Measurements from ENCODE around the gene L3MBTL1. TPM values are rescaled to one million over a fixed set of nuclear protein-coding genes. Genes with fewer than 3 reads are reported as not detected.

The L3MBTL1 gene
- polyA plus RNA-seq, 1 donor (not counting 4 experiments of a cell fraction or from before 2014, with no cell fraction given), result 5.0 TPM

- no peak for DNase-seq (ENCODE audit: low read depth, low spot score)
- no peak overlapping the region for H3K27ac ChIP-seq (ENCODE audit: control insufficient read depth, insufficient read depth, low read length)
- no peaks in the 10 kb centered on the region for H3K27me3 ChIP-seq (ENCODE audit: control insufficient read depth, extremely low read depth, insufficient read depth, low read length)
- H3K9ac ChIP-seq (ENCODE audit: control insufficient read depth, extremely low read depth, insufficient read depth, low read length), result no peak overlapping the region
- dilution Hi-C loops (cut with MboI; ENCODE audit: extremely low pct_ligation_motif_present, low sequenced_read_pairs), result no loop called here
- no peaks in the 10 kb centered on the region for H4K20me1 ChIP-seq (ENCODE audit: control insufficient read depth, extremely low read depth, insufficient read depth, low read length)
- no peak overlapping the region for H3K4me2 ChIP-seq (ENCODE audit: control insufficient read depth, extremely low read depth, insufficient read depth, low read depth, low read length)
- no peak overlapping the region for H2AFZ ChIP-seq (ENCODE audit: control insufficient read depth, low read length)
- no peak overlapping the region for H3K4me3 ChIP-seq (ENCODE audit: control insufficient read depth in 2 of 3, extremely low read depth in 1 of 3, insufficient read depth in 2 of 3, low read depth in 1 of 3, low read length in 3 of 3)
- H3K79me2 ChIP-seq (ENCODE audit: control insufficient read depth, insufficient read depth, low read length), result no peaks in the 10 kb centered on the region
- TF ChIP-seq EZH2 (IDR thresholded peaks at IDR 0.05; ENCODE audit: low read length), result no peak
- no peak for TF ChIP-seq CTCF (optimal IDR thresholded peaks at IDR 0.05 in 1 of 3, IDR thresholded peaks at IDR 0.05 in 1 of 3, conservative IDR thresholded peaks at IDR 0.05 in 1 of 3; ENCODE audit: extremely low read depth in 1 of 3, insufficient read depth in 2 of 3, low read length in 3 of 3)
- no peak for FAIRE-seq
- no peaks in the 10 kb centered on the region for H3K4me1 ChIP-seq (ENCODE audit: control insufficient read depth, extremely low read depth, insufficient read depth, low read length)
- H3K36me3 ChIP-seq (ENCODE audit: control insufficient read depth in 2 of 2, extremely low read depth in 1 of 2, insufficient read depth in 2 of 2, low read length in 2 of 2), result no peaks in the 10 kb centered on the region
- no peaks in the 10 kb centered on the region for H3K9me1 ChIP-seq (ENCODE audit: control insufficient read depth, extremely low read depth, insufficient read depth, low read length)
- H3K9me3 ChIP-seq (ENCODE audit: control insufficient read depth, low read depth, low read length), result no peaks in the 10 kb centered on the region
These were observed 68.6 kb downstream of the L3MBTL1 start for GRCh38 chr20:43576108-43576507.

GRCh38 chr20:43579861-43580793 lies 72.6 kb downstream of the L3MBTL1 start:
- Histone ChIP-seq H2AFZ (ENCODE audit: control insufficient read depth, low read length) (no peak overlapping the region), H3K9me3 (ENCODE audit: control insufficient read depth, low read depth, low read length) (no peaks in the 10 kb centered on the region), H3K79me2 (ENCODE audit: control insufficient read depth, insufficient read depth, low read length) (no peaks in the 10 kb centered on the region), H3K9me1 (ENCODE audit: control insufficient read depth, extremely low read depth, insufficient read depth, low read length) (no peaks in the 10 kb centered on the region), H3K27ac (ENCODE audit: control insufficient read depth, insufficient read depth, low read length) (no peak overlapping the region), H3K4me1 (ENCODE audit: control insufficient read depth, extremely low read depth, insufficient read depth, low read length) (no peaks in the 10 kb centered on the region), H4K20me1 (ENCODE audit: control insufficient read depth, extremely low read depth, insufficient read depth, low read length) (no peaks in the 10 kb centered on the region), H3K27me3 (ENCODE audit: control insufficient read depth, extremely low read depth, insufficient read depth, low read length) (no peaks in the 10 kb centered on the region), H3K4me3 (ENCODE audit: control insufficient read depth in 2 of 3, extremely low read depth in 1 of 3, insufficient read depth in 2 of 3, low read depth in 1 of 3, low read length in 3 of 3) (no peak overlapping the region), H3K9ac (ENCODE audit: control insufficient read depth, extremely low read depth, insufficient read depth, low read length) (no peak overlapping the region), H3K4me2 (ENCODE audit: control insufficient read depth, extremely low read depth, insufficient read depth, low read depth, low read length) (no peak overlapping the region), H3K36me3 (ENCODE audit: control insufficient read depth in 2 of 2, extremely low read depth in 1 of 2, insufficient read depth in 2 of 2, low read length in 2 of 2) (no peaks in the 10 kb centered on the region)
- no peak for TF ChIP-seq EZH2 (IDR thresholded peaks at IDR 0.05; ENCODE audit: low read length)
- TF ChIP-seq CTCF (optimal IDR thresholded peaks at IDR 0.05 in 1 of 3, IDR thresholded peaks at IDR 0.05 in 1 of 3, conservative IDR thresholded peaks at IDR 0.05 in 1 of 3; ENCODE audit: extremely low read depth in 1 of 3, insufficient read depth in 2 of 3, low read length in 3 of 3), result no peak
- DNase-seq (ENCODE audit: low read depth, low spot score) (no peak), FAIRE-seq (no peak)
- dilution Hi-C loops (cut with MboI; ENCODE audit: extremely low pct_ligation_motif_present, low sequenced_read_pairs), result no loop called here

Data from keratinocyte (primary cell).